ENCODE results near the gene EHMT1. TPM values are rescaled to one million over a fixed set of nuclear protein-coding genes. Genes with fewer than 3 reads are reported as not detected.

Gene EHMT1
- total and polyA plus RNA-seq, 2 of the 13 experiments (the other 11 are each of a cell fraction or from before 2014, with no cell fraction given), result 23.0 to 27.1 TPM

DNA sequence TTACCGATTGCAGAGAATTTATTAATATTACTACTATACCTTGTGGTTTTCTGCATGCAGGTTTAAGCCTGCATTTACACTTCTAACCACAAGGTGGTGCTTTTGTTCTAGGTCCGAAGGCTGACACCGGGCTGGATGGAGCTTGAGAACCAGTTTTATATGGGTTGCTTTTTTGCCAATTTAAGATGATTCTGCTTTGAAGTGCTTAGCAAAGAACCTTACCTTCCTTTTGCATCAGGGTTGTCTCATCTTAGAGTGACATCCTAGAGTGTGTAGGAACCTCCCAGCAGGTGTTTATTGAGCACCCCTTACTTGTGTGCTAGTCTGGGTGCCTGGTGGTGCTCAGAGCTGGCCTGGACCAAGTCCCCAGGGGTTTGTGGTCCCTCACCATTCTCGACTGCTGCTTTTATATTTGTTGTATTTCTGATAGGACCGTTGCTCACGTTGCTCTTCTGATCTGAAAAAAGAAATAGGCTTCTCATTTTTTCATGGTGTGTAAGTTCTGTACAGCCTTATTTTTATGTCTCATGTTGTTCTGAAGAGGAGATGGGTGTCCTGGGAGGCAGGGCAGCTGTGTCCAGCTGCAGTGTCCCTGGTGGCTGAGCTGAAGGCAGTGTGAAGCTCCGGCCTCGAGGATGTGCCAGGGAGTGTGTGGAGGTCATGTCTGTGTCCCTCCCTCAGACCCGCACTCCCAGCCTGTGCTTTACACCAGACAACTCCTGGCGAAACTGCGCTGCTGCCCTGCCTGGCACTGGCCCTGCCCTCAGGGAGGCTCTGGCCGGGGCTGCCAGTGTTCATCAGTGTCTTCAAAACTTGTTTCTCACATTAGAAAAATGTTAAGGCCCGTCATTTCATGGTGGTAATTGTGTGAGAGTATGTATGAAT is 54.3 kb downstream of the EHMT1 start:
- H2AFZ ChIP-seq (ENCODE audit: low read length), result no peak overlapping the region
- WGBS (ENCODE audit: low lambda C conversion rate), result 57% methylated on average over 13 of the region's 13 CpGs
- peaks cover 51% of the 10 kb centered on the region for H3K4me1 ChIP-seq (ENCODE audit: insufficient read depth, low read length)
- no peaks in the 10 kb centered on the region for H3K9me3 ChIP-seq (ENCODE audit: low read length)
- intact Hi-C loops (cut with micrococcal nuclease; ENCODE audit: unreplicated experiment) (loop anchor here (1.0 to 5.0 kb wide), 3 partner anchors 22 to 114 kb away; partner anchors contain the start of gene ARRDC1), in situ Hi-C loops (cut with HindIII; ENCODE audit: extremely low pct_ligation_motif_present, low pct_unique_long_range_greater_than_20kb) (no loop called here)
- peaks cover 2 to 3% of the 10 kb centered on the region in 2 experiments; a peak in 2 of 5 replicates for H3K36me3 ChIP-seq (replicated peaks in 1 of 2; ENCODE audit: control insufficient read depth in 1 of 2, insufficient read depth in 2 of 2, low read length in 2 of 2)
- peaks cover 67% of the 10 kb centered on the region for H3K79me2 ChIP-seq (ENCODE audit: insufficient read depth, low read length)
- H3K4me2 ChIP-seq (ENCODE audit: low read depth, low read length), result no peak overlapping the region
- FAIRE-seq (peak; percentile 87), ATAC-seq (no peak), DNase-seq (ENCODE audit: low spot score) (peak; percentile 44)
- no peak overlapping the region; the same call in 1 of the 2 replicates for H3K9ac ChIP-seq (ENCODE audit: insufficient read depth, low read depth, low read length)
- CTCF ChIA-PET (ENCODE audit: low intra/inter-chr PET ratio, low total read pairs), result interaction anchor here (2.5 kb wide), 1 partner anchor 22 kb away, joined by 19 read pairs; no protein-coding TSS in a partner anchor
- H4K20me1 ChIP-seq (ENCODE audit: insufficient read depth, low read length), result peaks cover 5% of the 10 kb centered on the region; the same call in 1 of the 2 replicates
- H3K4me3 ChIP-seq (replicated peaks in 1 of 3; ENCODE audit: insufficient read depth in 1 of 3, low read depth in 2 of 3, low read length in 3 of 3), result no peak overlapping the region
- POLR2A ChIA-PET, result no interaction called here
- H3K27ac ChIP-seq (ENCODE audit: extremely low read length, insufficient read depth, low read length), result no peak overlapping the region
- H3K27me3 ChIP-seq (ENCODE audit: control insufficient read depth in 1 of 2, insufficient read depth in 2 of 2, low read length in 2 of 2), result no peaks in the 10 kb centered on the region
- BruUV-seq (replicated peaks), result no TSS peak
- TF ChIP-seq PPARG (CRISPR knock-in tag; conservative IDR thresholded peaks at IDR 0.05), result 0 out of 2 replicates have a peak, but pooled peaks have one; percentile 19
- TF ChIP-seq CBX2 (IDR thresholded peaks at IDR 0.05; ENCODE audit: low read depth, low read length), result no peak
- TF ChIP-seq CBX2 (CRISPR knock-in tag; IDR thresholded peaks at IDR 0.05; ENCODE audit: low read depth), result no peak
- TF ChIP-seq, protein P1, sequence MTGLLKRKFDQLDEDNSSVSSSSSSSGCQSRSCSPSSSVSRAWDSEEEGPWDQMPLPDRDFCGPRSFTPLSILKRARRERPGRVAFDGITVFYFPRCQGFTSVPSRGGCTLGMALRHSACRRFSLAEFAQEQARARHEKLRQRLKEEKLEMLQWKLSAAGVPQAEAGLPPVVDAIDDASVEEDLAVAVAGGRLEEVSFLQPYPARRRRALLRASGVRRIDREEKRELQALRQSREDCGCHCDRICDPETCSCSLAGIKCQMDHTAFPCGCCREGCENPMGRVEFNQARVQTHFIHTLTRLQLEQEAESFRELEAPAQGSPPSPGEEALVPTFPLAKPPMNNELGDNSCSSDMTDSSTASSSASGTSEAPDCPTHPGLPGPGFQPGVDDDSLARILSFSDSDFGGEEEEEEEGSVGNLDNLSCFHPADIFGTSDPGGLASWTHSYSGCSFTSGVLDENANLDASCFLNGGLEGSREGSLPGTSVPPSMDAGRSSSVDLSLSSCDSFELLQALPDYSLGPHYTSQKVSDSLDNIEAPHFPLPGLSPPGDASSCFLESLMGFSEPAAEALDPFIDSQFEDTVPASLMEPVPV (CRISPR knock-in tag; IDR thresholded peaks at IDR 0.05), result no peak
- TF ChIP-seq ZNF274 (CRISPR knock-in tag; IDR thresholded peaks at IDR 0.05), result no peak
- no peak for TF ChIP-seq XBP1 (CRISPR knock-in tag; IDR thresholded peaks at IDR 0.05)
- TF ChIP-seq RXRB (CRISPR knock-in tag; IDR thresholded peaks at IDR 0.05; ENCODE audit: borderline replicate concordance), result 0 out of 2 replicates have a peak, but pooled peaks have one; percentile 21
- peak; percentile 40; the same call in 1 of the 2 replicates for TF ChIP-seq ZNF331 (CRISPR knock-in tag; IDR thresholded peaks at IDR 0.05)
- 0 out of 2 replicates have a peak, but pooled peaks have one; percentile 39 for TF ChIP-seq ERF (CRISPR knock-in tag; IDR thresholded peaks at IDR 0.05)
- no peak for TF ChIP-seq ASH2L (IDR thresholded peaks at IDR 0.05; ENCODE audit: insufficient read length, low read depth, low read length)
- TF ChIP-seq, protein P2, sequence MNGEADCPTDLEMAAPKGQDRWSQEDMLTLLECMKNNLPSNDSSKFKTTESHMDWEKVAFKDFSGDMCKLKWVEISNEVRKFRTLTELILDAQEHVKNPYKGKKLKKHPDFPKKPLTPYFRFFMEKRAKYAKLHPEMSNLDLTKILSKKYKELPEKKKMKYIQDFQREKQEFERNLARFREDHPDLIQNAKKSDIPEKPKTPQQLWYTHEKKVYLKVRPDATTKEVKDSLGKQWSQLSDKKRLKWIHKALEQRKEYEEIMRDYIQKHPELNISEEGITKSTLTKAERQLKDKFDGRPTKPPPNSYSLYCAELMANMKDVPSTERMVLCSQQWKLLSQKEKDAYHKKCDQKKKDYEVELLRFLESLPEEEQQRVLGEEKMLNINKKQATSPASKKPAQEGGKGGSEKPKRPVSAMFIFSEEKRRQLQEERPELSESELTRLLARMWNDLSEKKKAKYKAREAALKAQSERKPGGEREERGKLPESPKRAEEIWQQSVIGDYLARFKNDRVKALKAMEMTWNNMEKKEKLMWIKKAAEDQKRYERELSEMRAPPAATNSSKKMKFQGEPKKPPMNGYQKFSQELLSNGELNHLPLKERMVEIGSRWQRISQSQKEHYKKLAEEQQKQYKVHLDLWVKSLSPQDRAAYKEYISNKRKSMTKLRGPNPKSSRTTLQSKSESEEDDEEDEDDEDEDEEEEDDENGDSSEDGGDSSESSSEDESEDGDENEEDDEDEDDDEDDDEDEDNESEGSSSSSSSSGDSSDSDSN (CRISPR knock-in tag; IDR thresholded peaks at IDR 0.05), result no peak
- TF ChIP-seq ZNF101 (CRISPR knock-in tag; IDR thresholded peaks at IDR 0.05; ENCODE audit: borderline replicate concordance, low read depth), result no peak
- TF ChIP-seq MEIS2 (CRISPR knock-in tag; IDR thresholded peaks at IDR 0.05), result no peak
- TF ChIP-seq HOXA7 (CRISPR knock-in tag; IDR thresholded peaks at IDR 0.05), result no peak
- no peak for TF ChIP-seq KLF9 (CRISPR knock-in tag; IDR thresholded peaks at IDR 0.05; ENCODE audit: low read depth)
- TF ChIP-seq POLR2AphosphoS5 (IDR thresholded peaks at IDR 0.05; ENCODE audit: low read depth, low read length), result no peak
- TF ChIP-seq SKIL (CRISPR knock-in tag; IDR thresholded peaks at IDR 0.05; ENCODE audit: borderline replicate concordance), result no peak
- no peak for TF ChIP-seq ETV6 (CRISPR knock-in tag; conservative IDR thresholded peaks at IDR 0.05)

Data from HepG2 (cell line).